GM12892 (cell line): ENCODE measurements around the gene SCAPER.

Source experiments
- DNase-seq: peaks from one replicate; pipeline ENCODE4 v3.0.0; 2011; ENCODE audit not compliant: insufficient read length
- FAIRE-seq: peaks from 2 replicates; lab custom pipeline; 2011; peaks lifted over from hg19 to GRCh38; lab: Jason Lieb, UNC
- POLR2A ChIP-seq: IDR thresholded peaks from 2 replicates; pipeline ENCODE4 v1.6.1; 2011; ENCODE audit warnings: low read depth, low read length, control low read depth
- POLR2AphosphoS5 ChIP-seq: IDR thresholded peaks from 2 replicates; pipeline ENCODE4 v1.6.1; 2011; ENCODE audit warnings: low read depth, low read length, control low read depth
- TAF1 ChIP-seq: IDR thresholded peaks from 2 replicates; pipeline ENCODE4 v1.6.1; 2011; ENCODE audit warnings: low read depth, mild to moderate bottlenecking, control low read depth, low read length, borderline replicate concordance

Gene SCAPER

DNA sequence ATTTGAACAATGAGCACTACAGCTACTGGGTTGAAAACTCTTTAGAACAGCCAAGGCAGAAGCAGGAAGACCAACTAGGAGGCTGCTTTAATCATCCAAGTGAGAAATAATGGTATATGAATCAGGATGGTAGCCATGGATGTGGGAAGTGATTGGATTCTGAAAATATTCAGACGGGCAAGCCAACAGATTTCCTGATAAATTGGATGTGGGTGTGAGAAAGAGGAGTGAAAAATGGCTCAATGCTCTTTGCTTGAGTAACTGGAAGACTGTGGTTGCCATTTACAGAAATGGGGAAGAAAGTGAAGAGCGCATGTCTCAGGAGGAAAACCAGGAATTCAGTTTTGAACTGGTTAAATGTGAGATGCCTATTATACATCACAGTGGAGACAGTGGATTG lies 518.2 kb downstream of the SCAPER start:
- DNase-seq (no peak), FAIRE-seq (no peak)
- TF ChIP-seq POLR2A, result no peak
- TF ChIP-seq POLR2AphosphoS5, result no peak
- no peak for TF ChIP-seq TAF1

DNA sequence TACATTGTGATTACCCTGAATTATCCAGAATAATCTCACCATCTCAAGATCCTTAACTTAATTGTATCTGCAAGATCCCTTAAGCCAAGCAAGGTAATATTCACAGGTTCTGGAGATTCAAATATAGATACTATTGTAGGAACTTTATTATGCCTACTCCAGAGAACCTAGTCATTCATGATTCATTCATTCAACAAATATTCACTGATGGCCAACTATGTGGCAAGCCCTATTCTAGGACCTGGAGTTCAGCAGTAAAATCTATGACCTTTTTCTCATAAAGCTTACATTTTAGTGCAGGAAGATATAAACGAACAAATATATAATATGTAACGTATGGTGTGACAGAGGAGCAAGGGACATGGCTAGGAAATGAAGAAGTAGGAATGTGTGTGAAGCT lies 519.0 kb downstream of the SCAPER start:
- TF ChIP-seq TAF1 (no peak), POLR2AphosphoS5 (no peak), POLR2A (no peak)
- FAIRE-seq, result no peak
- no peak for DNase-seq

DNA sequence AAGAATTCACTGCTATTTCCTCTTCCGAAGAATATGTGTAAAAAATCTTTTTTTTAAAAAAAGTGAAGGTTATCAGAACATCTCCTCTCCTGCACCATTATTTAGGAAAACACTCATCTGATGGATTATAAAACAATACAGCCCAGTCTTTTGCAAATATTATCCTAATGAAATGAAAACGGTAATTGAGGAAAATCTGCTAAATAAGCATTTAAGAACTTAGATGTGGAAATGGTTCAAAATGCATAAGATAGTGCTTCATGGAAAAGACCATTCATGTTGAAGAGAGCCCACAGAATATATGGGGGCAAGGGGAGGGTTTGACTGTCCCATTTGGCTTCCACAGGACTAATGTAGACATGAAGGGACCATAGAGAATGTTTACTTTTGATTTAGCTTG lies 520.7 kb downstream of the SCAPER start:
- TF ChIP-seq POLR2AphosphoS5 (no peak), POLR2A (no peak), TAF1 (no peak)
- no peak for DNase-seq
- FAIRE-seq, result no peak

DNA sequence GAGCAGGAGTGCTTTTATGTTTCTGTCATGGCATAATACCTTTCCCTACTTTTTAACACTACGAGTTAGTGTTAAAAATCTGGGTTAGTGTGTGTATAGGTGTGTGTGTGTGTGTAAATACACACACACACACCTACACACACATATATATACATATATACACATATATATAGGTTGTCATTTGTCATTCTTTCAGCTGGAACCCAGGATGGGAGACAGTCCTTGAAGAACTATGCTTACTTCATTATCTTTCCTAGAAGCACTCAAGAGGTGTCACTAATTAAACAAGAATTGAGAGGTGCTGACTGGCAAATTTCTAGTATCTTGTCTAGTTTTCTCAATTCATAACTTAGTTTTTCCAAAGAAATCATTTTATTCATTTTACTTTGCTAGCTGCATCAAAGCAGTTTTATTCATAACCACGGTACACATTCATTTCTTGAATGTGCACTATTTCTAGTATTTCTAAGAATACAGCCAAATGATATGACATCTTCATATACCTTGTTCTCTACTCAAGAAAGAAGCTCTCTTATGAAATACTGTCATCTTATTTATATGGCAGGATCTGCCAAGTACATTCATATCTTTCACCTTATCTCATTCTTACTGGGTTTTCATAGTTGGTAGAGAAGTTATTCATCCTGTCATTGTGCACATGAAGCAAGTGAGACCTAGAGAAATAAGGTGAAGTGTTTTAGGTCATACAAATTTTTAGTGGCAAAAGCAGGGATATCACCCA lies 522.0 kb downstream of the SCAPER start:
- no peak for TF ChIP-seq POLR2A
- no peak for TF ChIP-seq TAF1
- TF ChIP-seq POLR2AphosphoS5, result no peak
- FAIRE-seq (no peak), DNase-seq (no peak)

DNA sequence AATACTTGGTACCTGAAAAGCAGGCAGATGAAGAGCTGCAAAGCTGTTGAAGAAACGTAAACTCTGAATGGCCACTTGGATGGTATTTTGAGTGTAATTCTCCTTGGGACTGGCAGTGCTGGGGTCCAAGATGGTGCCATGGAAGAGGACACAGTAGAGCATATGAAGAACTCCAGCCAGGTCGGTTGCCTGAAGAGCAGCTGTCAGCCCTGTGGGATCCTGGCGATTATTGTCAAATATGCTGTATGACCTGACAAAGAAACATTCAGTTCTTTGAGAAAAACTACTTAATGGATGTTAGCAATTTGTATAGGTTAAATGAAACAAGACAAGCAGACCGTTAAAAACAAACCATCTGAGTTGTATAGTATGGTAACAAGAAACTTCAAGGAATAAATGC lies 523.8 kb downstream of the SCAPER start:
- TF ChIP-seq POLR2A, result no peak
- no peak for TF ChIP-seq POLR2AphosphoS5
- no peak for TF ChIP-seq TAF1
- no peak for DNase-seq
- FAIRE-seq, result no peak

DNA sequence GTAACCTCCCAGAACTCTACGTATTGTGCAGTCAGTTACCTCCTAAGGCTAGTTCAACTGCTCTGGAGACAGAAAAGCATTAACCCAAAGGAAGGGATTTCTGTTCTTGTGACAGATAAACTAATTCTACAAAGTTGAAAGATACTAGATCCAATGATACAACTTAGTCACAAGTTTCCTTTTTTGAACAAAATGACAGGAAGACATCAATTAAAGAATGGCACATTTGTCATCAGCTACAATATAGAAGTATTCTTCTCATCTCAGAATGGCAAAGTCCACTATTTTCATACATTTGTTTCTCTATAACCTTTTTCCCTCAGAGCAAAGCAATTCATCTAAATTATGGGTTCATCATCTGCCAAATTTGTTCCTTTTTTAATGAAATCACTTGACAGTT lies 524.9 kb downstream of the SCAPER start:
- FAIRE-seq (no peak), DNase-seq (no peak)
- no peak for TF ChIP-seq POLR2A
- TF ChIP-seq POLR2AphosphoS5, result no peak
- TF ChIP-seq TAF1, result no peak

DNA sequence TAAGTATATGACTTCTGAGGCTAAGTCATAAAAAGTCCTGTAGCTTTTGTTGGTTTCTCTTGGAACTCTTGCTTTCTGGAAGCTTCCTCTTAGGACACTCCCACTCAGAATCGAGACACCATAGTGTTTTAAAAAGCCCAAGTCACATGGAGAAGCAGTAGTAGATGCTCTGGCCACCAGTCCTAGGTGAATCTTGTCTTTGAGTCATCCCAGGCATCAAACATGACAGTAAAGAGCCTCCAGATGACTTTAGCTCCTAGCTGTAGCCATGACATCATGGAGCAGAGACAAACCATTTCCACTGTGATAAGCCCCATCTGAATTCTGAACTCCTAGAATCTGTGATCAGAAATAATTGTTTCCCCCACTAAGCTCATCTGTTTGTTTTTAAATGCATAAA lies 526.4 kb downstream of the SCAPER start:
- no peak for FAIRE-seq
- no peak for DNase-seq
- no peak for TF ChIP-seq POLR2AphosphoS5
- no peak for TF ChIP-seq POLR2A

DNA sequence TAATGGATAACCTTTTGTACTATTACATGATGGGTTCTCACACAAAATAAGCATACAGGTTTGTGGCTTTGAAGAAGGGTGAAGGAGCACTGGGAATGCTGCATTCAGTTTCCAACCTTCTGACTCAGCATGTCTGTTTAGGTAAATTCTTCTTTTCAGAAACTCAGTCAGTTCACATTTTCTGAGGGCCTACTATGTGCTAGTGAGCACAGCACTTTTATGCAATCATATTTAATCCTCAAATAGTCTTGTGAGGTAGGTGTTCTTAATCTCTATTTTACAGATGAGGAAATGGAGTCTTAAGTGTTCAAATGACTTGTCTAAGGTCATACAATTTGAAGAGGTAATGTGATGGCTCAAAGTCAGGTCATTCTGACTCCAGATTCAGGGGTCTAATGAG lies 527.4 kb downstream of the SCAPER start:
- DNase-seq (no peak), FAIRE-seq (no peak)
- TF ChIP-seq POLR2AphosphoS5 (no peak), POLR2A (no peak), TAF1 (no peak)

DNA sequence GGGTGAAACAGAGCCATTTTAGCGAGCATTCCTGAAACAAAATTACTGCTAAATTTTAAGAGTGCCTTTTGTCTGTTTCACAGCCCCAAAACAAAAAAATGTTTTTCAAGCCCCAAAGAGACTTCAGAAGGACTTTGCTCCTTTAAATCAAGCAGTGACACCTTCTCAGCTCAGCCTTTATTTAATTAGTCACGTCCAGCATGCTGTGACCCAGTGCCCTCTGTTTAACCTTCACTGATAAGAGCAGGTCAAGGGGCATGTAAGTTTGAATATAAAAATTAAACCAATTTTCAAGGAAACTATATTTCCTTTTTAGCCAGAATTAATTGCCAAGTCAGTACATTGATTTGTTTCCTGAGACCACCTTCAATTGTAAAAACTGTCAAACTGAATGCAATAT lies 527.9 kb downstream of the SCAPER start:
- no peak for DNase-seq
- no peak for FAIRE-seq
- no peak for TF ChIP-seq TAF1
- no peak for TF ChIP-seq POLR2AphosphoS5
- TF ChIP-seq POLR2A, result no peak

DNA sequence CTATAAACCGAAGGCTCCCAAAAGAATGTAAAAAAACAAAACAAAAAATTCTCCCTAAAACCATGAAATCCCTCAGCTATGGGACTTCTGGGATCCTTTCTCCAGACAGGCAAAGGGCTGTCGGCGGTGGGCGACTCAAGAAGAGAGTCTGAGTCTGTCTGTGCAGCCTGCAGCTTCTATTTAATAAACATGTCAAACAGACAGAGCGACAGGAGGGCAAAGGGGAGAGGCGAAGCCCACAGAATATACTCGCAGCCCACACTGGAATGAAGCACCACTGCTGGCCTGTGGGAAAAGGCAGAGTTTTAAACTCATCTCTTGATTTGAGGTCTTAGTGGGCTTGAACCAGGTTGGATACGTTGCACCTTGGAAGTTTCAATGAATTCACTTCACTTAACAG lies 528.3 kb downstream of the SCAPER start:
- FAIRE-seq (no peak), DNase-seq (no peak)
- no peak for TF ChIP-seq TAF1
- TF ChIP-seq POLR2AphosphoS5, result no peak
- no peak for TF ChIP-seq POLR2A

DNA sequence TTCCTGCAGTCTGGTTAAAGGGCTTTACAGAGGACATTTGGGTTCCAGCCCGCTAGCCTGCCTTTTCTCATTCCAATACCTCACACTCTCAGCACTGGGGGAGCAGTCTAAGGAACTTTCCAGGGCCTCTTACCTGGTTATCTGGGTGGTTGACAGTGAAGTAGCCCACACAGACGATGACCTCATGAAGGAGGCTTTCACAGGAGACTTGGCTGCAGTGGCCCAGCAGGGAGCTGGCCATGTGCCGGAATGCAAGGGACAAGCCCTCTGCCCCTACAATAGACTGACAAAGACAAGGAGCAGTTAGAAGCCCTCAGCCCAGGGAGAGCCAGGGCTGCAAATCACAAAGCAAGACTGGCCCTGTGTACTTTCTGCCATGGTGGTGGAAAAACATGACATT lies 529.1 kb downstream of the SCAPER start:
- DNase-seq (no peak), FAIRE-seq (no peak)
- TF ChIP-seq POLR2AphosphoS5, result no peak
- TF ChIP-seq POLR2A, result no peak

DNA sequence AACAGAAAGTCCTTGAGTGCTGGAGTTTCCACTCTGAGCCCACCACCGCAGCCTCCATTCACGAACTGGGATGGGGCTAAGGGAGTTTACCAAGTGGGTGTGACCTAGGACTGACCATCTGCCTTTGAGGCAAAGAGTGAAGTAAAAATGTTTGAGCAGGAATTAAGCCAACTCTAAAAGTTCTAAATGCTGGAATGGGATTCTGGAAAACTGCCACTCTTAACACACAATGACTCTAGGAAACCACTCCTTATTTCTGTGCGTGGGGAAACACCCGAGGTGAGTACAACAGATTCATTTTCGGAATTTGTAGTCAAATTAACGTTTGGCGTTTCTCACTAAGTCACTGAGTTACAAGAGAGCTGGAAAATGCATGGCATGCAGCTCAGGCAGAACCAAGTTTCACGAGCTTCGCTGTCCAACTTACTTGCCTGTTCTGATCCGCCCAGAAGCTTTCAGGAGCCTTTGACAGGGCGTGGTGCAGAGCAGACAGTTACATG lies 537.0 kb downstream of the SCAPER start:
- DNase-seq (no peak), FAIRE-seq (no peak)
- TF ChIP-seq TAF1, result no peak
- TF ChIP-seq POLR2A, result no peak
- TF ChIP-seq POLR2AphosphoS5, result no peak
